HG03442 (cell line): ENCODE results near the gene SRXN1.

Experiments
- ATAC-seq: cut with Tn5 transposase; IDR thresholded peaks from one replicate; pipeline ENCODE4 v1.9.1; 2021; ENCODE audit warnings: mild to moderate bottlenecking, moderate library complexity; ENCODE audit not compliant: unreplicated experiment

SRXN1 gene

GRCh38 chr20:675453-676314 lies 22.7 kb upstream of the SRXN1 start, which contains the start of gene SCRT2:
SCRT2 (minus strand) TSS chr20:675802; CDS start chr20:675601, 201 bp downstream.
- ATAC-seq = no peak

- ATAC-seq = no peak
Measured at GRCh38 chr20:675033-675452, 22.0 kb upstream of the SRXN1 start.

GRCh38 chr20:673603-674001 lies 20.6 kb upstream of the SRXN1 start:
- ATAC-seq = no peak

- ATAC-seq = no peak
Measured at GRCh38 chr20:672963-673602, 20.1 kb upstream of the SRXN1 start.

GRCh38 chr20:671252-672030 lies 18.4 kb upstream of the SRXN1 start:
- no peak for ATAC-seq

GRCh38 chr20:669573-669972 lies 16.6 kb upstream of the SRXN1 start:
- ATAC-seq = no peak

GRCh38 chr20:668638-669037 lies 15.6 kb upstream of the SRXN1 start:
- no peak for ATAC-seq

GRCh38 chr20:668050-668449 lies 15.1 kb upstream of the SRXN1 start:
- no peak for ATAC-seq

- ATAC-seq = no peak
Measured at GRCh38 chr20:667351-668034, 14.5 kb upstream of the SRXN1 start.

GRCh38 chr20:666877-667276 lies 13.9 kb upstream of the SRXN1 start:
- no peak for ATAC-seq

GRCh38 chr20:665276-665675 lies 12.3 kb upstream of the SRXN1 start:
- ATAC-seq = no peak

GRCh38 chr20:664576-664975 lies 11.6 kb upstream of the SRXN1 start:
- ATAC-seq = no peak

- no peak for ATAC-seq
Measured at GRCh38 chr20:664151-664550, 11.2 kb upstream of the SRXN1 start.

GRCh38 chr20:663315-664090 lies 10.5 kb upstream of the SRXN1 start:
- no peak for ATAC-seq

- no peak for ATAC-seq
Measured at GRCh38 chr20:662277-663192, 9.5 kb upstream of the SRXN1 start.

GRCh38 chr20:661474-662270 lies 8.7 kb upstream of the SRXN1 start:
- no peak for ATAC-seq

- ATAC-seq = no peak
Measured at GRCh38 chr20:658731-659291, 5.8 kb upstream of the SRXN1 start.

GRCh38 chr20:658202-658601 lies 5.2 kb upstream of the SRXN1 start:
- ATAC-seq = no peak
